Glutamatergic neuron (in vitro differentiated cells): ENCODE results near the gene COPS8. TPM values are rescaled to one million over a fixed set of nuclear protein-coding genes. Genes with fewer than 3 reads are reported as not detected.

Experiments used
- DNase-seq: peaks from one replicate; pipeline ENCODE4 v3.0.0; 2022
- H3K27ac Mint-ChIP-seq: one replicate; pipeline ENCODE4 v1.8.0; 2020; ENCODE audit warnings: mild to moderate bottlenecking, mixed read lengths, inconsistent platforms; ENCODE audit not compliant: unreplicated experiment
- H3K27me3 Mint-ChIP-seq: one replicate; pipeline ENCODE4 v1.8.0; 2020; ENCODE audit warnings: mild to moderate bottlenecking, moderate library complexity, mixed read lengths, inconsistent platforms; ENCODE audit not compliant: unreplicated experiment
- H3K36me3 Mint-ChIP-seq: one replicate; pipeline ENCODE4 v1.8.0; 2020; ENCODE audit warnings: mild to moderate bottlenecking, mixed read lengths, inconsistent platforms; ENCODE audit not compliant: unreplicated experiment
- H3K4me1 Mint-ChIP-seq: one replicate; pipeline ENCODE4 v1.8.0; 2020; ENCODE audit warnings: mild to moderate bottlenecking, low read depth, mixed read lengths, inconsistent platforms; ENCODE audit not compliant: unreplicated experiment
- H3K4me3 Mint-ChIP-seq: one replicate; pipeline ENCODE4 v1.8.0; 2020; ENCODE audit warnings: mild to moderate bottlenecking, mixed read lengths, inconsistent platforms; ENCODE audit not compliant: unreplicated experiment
- H3K9me3 Mint-ChIP-seq: one replicate; pipeline ENCODE4 v1.8.0; 2020; ENCODE audit warnings: mild to moderate bottlenecking, moderate library complexity, mixed read lengths, inconsistent platforms; ENCODE audit not compliant: unreplicated experiment
- CTCF ChIP-seq: fragments of 200-600 bp; sonication (generic); IDR thresholded peaks from one replicate; pipeline ENCODE4 v1.5.0; 2021; ENCODE audit not compliant: partially characterized antibody, unreplicated experiment
- total RNA-seq: library from RNA; stranded (reverse); fragmentation: NEBNext Ultra II Directional; extraction: Animal tissue kit (Norgen Biotek cat#: 25700); gene quantifications from one replicate; pipeline ENCODE4 v1.2.1, GENCODE V29; 2021; ENCODE audit not compliant: unreplicated experiment

Gene COPS8
- total RNA-seq, 1 donor from 2014 or later: 55.8 TPM

GRCh38 chr2:237043866-237044265 is 41.8 kb upstream of the COPS8 start:
- peaks cover 4% of the 10 kb centered on the region for H3K9me3 Mint-ChIP-seq
- no peak for TF ChIP-seq CTCF
- H3K27ac Mint-ChIP-seq: no peak overlapping the region
- peaks cover 8% of the 10 kb centered on the region for H3K36me3 Mint-ChIP-seq
- H3K4me3 Mint-ChIP-seq: no peak overlapping the region
- H3K4me1 Mint-ChIP-seq: no peaks in the 10 kb centered on the region
- no peak for DNase-seq
- no peaks in the 10 kb centered on the region for H3K27me3 Mint-ChIP-seq

GRCh38 chr2:237044281-237044680 is 41.4 kb upstream of the COPS8 start:
- Mint-ChIP-seq H3K36me3 (peaks cover 8% of the 10 kb centered on the region), H3K4me1 (no peaks in the 10 kb centered on the region), H3K9me3 (peaks cover 4% of the 10 kb centered on the region), H3K27me3 (no peaks in the 10 kb centered on the region), H3K4me3 (no peak overlapping the region), H3K27ac (no peak overlapping the region)
- no peak for DNase-seq
- no peak for TF ChIP-seq CTCF

- Mint-ChIP-seq H3K36me3 (peaks cover 8% of the 10 kb centered on the region), H3K4me1 (no peaks in the 10 kb centered on the region), H3K9me3 (peaks cover 4% of the 10 kb centered on the region), H3K27ac (no peak overlapping the region), H3K27me3 (no peaks in the 10 kb centered on the region), H3K4me3 (no peak overlapping the region)
- no peak for TF ChIP-seq CTCF
- no peak for DNase-seq
Observed at GRCh38 chr2:237045449-237045848, 40.2 kb upstream of the COPS8 start.

GRCh38 chr2:237048595-237048994 is 37.1 kb upstream of the COPS8 start:
- no peaks in the 10 kb centered on the region for H3K4me1 Mint-ChIP-seq
- TF ChIP-seq CTCF: no peak
- no peaks in the 10 kb centered on the region for H3K27me3 Mint-ChIP-seq
- H3K36me3 Mint-ChIP-seq: peaks cover 8% of the 10 kb centered on the region
- no peak for DNase-seq
- peaks cover 4% of the 10 kb centered on the region for H3K9me3 Mint-ChIP-seq
- H3K27ac Mint-ChIP-seq: no peak overlapping the region
- H3K4me3 Mint-ChIP-seq: no peak overlapping the region

- peaks cover 8% of the 10 kb centered on the region for H3K36me3 Mint-ChIP-seq
- peaks cover 2% of the 10 kb centered on the region for H3K27me3 Mint-ChIP-seq
- no peak overlapping the region for H3K27ac Mint-ChIP-seq
- H3K4me1 Mint-ChIP-seq: no peaks in the 10 kb centered on the region
- H3K4me3 Mint-ChIP-seq: no peak overlapping the region
- TF ChIP-seq CTCF: no peak
- H3K9me3 Mint-ChIP-seq: peaks cover 4% of the 10 kb centered on the region
- no peak for DNase-seq
Observed at GRCh38 chr2:237051861-237052260, 33.8 kb upstream of the COPS8 start.
